GM12874 (cell line): ENCODE data around the gene TTC1.

Source experiments
- TF ChIP-seq, protein P1 (sequence below): IDR thresholded peaks from 2 replicates; pipeline ENCODE4 v1.5.1; 2011; ENCODE audit warnings: low read depth, mild to moderate bottlenecking, control low read depth, low read length, moderate library complexity; ENCODE audit not compliant: insufficient read depth

The TTC1 gene

DNA sequence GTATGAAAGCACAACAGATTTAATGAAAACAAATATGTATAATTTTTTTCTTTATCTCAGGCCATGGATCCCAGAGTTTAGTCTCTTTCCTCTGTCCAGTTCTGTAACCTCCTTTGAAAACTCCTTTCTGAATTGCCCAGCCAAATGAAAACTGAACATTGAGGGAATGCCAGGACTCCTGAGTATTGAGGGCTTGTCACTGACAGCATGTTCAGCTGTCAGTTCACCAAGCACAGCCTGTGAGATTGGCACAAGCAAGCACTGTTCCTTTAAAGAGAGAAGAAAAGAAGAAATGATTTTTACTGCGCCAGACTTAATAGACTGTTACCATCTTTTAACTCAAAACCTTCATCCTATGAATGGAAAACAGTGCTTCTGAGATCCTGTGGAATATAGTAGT is 27.3 kb downstream of the TTC1 start:
- TF ChIP-seq, protein P1, sequence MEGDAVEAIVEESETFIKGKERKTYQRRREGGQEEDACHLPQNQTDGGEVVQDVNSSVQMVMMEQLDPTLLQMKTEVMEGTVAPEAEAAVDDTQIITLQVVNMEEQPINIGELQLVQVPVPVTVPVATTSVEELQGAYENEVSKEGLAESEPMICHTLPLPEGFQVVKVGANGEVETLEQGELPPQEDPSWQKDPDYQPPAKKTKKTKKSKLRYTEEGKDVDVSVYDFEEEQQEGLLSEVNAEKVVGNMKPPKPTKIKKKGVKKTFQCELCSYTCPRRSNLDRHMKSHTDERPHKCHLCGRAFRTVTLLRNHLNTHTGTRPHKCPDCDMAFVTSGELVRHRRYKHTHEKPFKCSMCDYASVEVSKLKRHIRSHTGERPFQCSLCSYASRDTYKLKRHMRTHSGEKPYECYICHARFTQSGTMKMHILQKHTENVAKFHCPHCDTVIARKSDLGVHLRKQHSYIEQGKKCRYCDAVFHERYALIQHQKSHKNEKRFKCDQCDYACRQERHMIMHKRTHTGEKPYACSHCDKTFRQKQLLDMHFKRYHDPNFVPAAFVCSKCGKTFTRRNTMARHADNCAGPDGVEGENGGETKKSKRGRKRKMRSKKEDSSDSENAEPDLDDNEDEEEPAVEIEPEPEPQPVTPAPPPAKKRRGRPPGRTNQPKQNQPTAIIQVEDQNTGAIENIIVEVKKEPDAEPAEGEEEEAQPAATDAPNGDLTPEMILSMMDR, result no peak

DNA sequence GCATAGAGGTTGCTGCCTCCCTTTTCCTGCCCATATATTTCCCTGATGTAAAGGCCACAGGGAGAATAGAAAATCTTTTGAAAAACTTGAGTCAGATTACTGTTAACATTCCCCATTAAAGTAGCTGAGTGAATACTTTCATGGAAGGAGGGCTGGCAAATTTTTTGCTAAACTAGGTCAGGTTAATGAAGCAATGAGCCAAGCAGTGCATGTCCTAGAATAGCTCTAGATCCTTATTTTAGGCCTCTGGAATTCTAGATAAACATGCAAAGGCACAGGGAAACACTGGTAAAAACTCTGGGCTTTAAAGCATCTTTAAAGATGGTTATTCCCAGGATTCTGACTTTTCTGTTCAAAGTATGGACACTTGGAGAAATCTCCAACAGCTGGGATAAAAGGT is 27.9 kb downstream of the TTC1 start:
- TF ChIP-seq, protein P1, result no peak

DNA sequence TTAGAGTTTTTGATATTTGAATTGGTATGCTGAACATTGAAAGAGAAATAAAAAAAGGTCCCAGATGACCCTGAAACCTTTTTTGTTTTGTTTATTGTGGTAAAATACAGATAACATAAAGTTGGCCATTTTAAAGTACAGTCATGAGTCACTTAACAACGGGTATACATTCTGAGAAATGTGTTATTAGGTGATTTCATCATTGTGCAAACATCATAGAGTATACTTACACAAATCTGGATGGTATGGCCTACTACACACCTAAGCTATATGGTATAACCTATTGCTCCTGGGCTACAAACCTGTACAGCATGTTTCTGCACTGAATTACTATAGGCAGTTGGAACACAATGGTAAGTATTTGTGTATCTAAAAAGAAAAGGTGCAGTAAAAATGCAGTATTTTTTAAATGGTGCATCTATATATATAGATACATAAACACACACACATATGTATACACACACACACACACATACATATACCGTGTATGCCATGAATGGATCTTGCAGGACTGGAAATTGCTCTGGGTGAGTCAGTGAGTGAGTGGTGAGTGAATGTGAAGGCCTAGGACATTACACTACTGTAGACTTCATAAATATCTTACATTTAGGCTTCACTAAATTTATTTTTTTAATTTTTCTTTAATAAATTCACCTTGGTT is 31.0 kb downstream of the TTC1 start:
- TF ChIP-seq, protein P1, result no peak

DNA sequence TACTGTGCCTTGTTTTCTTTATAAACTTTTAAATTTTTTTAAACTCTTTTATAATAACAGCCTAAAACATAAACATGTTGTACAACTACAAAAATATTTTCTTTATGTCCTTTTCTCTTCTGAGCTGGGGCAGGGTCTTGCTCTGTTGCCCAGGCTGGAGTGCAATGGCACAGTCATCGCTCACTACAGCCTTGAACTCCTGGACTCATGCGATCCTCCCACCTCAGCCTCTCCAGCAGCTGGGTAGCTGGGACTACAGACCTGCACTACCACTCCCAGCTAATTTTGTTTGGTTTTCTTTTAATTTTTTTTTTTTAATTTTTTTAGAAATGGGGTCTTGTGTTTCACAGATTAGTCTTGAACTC is 31.5 kb downstream of the TTC1 start:
- TF ChIP-seq, protein P1, result no peak

DNA sequence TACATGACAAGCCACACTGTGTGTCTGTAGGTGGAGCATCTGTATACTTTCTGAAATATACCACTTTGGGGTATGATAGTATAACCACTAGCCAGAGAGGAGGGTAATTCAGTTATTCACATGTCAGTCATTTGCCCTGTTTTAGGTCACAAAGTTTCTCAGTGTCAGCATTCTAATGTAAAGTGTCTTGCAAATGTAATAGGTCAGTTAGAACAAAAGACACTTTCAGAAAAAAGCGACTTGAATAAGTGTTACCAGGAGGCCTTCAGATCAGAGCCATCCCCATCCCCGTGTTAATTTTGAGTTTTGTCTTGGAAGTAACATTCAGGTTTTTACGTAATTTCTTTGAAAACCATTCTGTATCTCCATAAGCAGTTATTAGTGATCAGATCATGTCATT is 33.7 kb downstream of the TTC1 start:
- TF ChIP-seq, protein P1, result no peak

DNA sequence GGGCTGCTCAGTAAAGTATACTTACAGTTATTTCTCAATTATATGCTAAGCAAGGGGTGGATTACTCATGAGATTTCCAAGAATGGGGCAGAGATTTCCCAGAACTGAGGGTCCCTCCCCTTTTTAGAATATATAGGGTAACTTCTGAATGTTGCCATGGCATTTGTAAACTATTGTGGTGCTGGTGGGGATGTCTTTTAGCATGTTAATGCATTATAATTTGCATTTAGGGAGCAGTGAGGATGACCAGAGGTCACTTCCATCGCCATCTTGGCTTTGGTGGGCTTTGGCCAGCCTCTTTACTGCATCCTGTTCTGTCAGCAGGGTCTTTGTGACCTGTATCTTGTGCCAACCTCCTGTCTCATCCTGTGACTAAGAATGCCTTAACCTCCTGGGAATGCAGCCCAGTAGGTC is 35.5 kb downstream of the TTC1 start:
- TF ChIP-seq, protein P1, result no peak

DNA sequence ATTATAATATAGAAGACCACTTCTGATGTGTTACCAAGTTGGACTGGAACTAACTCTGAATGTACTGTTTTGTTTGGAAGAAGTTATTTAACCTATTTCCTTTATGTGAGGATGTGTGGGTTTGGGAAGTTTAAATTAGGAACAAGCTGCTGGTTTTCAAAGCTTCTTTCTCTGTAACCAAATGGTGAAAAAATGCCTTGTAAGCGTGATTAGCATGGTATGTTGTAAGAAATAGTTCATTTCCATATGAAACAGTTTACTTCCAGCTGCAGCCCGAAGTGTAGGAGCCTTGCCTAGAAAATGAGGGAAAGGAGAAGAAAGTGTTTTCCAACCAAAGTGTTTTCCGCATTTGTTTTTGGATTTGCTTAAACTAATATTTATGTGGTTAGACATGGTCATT is 36.0 kb downstream of the TTC1 start:
- TF ChIP-seq, protein P1, result no peak

DNA sequence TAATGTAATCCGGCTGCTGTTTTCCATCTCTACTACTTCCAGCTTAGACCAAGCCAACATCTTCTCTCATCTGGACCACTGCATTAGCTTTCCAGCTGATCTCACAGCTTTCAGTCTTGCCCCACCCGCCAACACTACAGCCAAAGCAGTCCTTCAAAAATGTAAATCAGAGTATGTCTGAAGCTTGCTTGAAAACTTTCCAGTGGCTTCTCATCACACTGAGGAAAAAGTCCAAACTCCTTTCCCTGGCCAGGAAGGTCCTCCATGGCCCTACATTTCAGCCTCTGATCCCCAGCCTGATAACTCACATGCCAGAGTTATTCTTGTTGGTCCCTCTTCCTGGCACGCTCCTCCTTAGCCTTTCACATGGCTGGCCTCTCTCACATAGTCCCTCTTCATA is 38.5 kb downstream of the TTC1 start:
- TF ChIP-seq, protein P1, result no peak
